GM20431 (cell line): ENCODE data around the gene SUSD6.
"Not testable (repeated sequence)": the region's sequence is repeated elsewhere in the genome, so short reads cannot be mapped to it uniquely, and the experiment has no call there.

ENCODE experiments used
- in situ Hi-C: fragments of 300-500 bp; cut with MseI, MboI; formaldehyde crosslinking; loops from one replicate; pipeline ENCODE4 v1.15.0; 2020; ENCODE audit warnings: low sequenced_read_pairs; ENCODE audit not compliant: unreplicated experiment

Gene SUSD6

GRCh38 chr14:69704319-69704718, 92.9 kb downstream of the SUSD6 start:
- in situ Hi-C loops = no loop called here

- in situ Hi-C loops = no loop called here
Observed at GRCh38 chr14:69705706-69706105, 94.3 kb downstream of the SUSD6 start.

GRCh38 chr14:69708049-69708448, 96.7 kb downstream of the SUSD6 start:
- in situ Hi-C loops = no loop called here

GRCh38 chr14:69708586-69709560, 97.5 kb downstream of the SUSD6 start:
- in situ Hi-C loops = no loop called here

GRCh38 chr14:69710378-69710777, 99.0 kb downstream of the SUSD6 start:
- in situ Hi-C loops = no loop called here

- in situ Hi-C loops = no loop called here
Observed at GRCh38 chr14:69711065-69711464, 99.7 kb downstream of the SUSD6 start.

GRCh38 chr14:69711477-69711876, 100.1 kb downstream of the SUSD6 start:
- in situ Hi-C loops = no loop called here

GRCh38 chr14:69711881-69712560, 100.6 kb downstream of the SUSD6 start:
- in situ Hi-C loops = no loop called here

GRCh38 chr14:69712599-69713088, 101.2 kb downstream of the SUSD6 start:
- in situ Hi-C loops = no loop called here

GRCh38 chr14:69713209-69713781, 101.9 kb downstream of the SUSD6 start:
- in situ Hi-C loops = no loop called here

- in situ Hi-C loops = no loop called here
Observed at GRCh38 chr14:69713993-69714679, 102.7 kb downstream of the SUSD6 start.

GRCh38 chr14:69715725-69716477, 104.5 kb downstream of the SUSD6 start:
- in situ Hi-C loops = no loop called here

GRCh38 chr14:69716478-69717187, 105.2 kb downstream of the SUSD6 start:
- in situ Hi-C loops = no loop called here

- in situ Hi-C loops = not testable (repeated sequence)
Observed at GRCh38 chr14:69718614-69719013, 107.2 kb downstream of the SUSD6 start.

GRCh38 chr14:69719501-69719951, 108.1 kb downstream of the SUSD6 start:
- in situ Hi-C loops = no loop called here

- in situ Hi-C loops = loop anchor here (10.0 kb wide), 1 partner anchor 116 kb away; no protein-coding TSS in a partner anchor
Observed at GRCh38 chr14:69720912-69721311, 109.5 kb downstream of the SUSD6 start.

- in situ Hi-C loops = loop anchor here (10.0 kb wide), 1 partner anchor 122 kb away; no protein-coding TSS in a partner anchor
Observed at GRCh38 chr14:69726761-69727511, 115.5 kb downstream of the SUSD6 start.

GRCh38 chr14:69727860-69728259, 116.5 kb downstream of the SUSD6 start:
- in situ Hi-C loops = loop anchor here (10.0 kb wide), 1 partner anchor 123 kb away; no protein-coding TSS in a partner anchor
